ENCODE data around the gene SLC49A3.

- TF ChIP-seq CTCF (IDR thresholded peaks at IDR 0.05 in 4 of 5, conservative IDR thresholded peaks at IDR 0.05 in 1 of 5) (no peak), POLR2A (IDR thresholded peaks at IDR 0.05) (no peak)
Measured at GRCh38 chr4:653080-653821, 35.7 kb downstream of the SLC49A3 start.

Measured in gastrocnemius medialis (tissue), 4 donors.